Thoracic aorta (tissue), 2 donors: ENCODE data around the gene WNT4. TPM values are rescaled to one million over a fixed set of nuclear protein-coding genes. Genes with fewer than 3 reads are reported as not detected.

Experiments
- ATAC-seq: fragments of 150-250 bp; one replicate; pipeline ENCODE4 v1.8.0; 2017; ENCODE audit warnings: low read depth; ENCODE audit not compliant: insufficient number of reproducible peaks, low FRiP score
- DNase-seq: peaks from one replicate; pipeline ENCODE4 v3.0.0-alpha.2; 2020; ENCODE audit warnings: low spot score
- H3K27ac ChIP-seq, 2 donors: fragments of 200-600 bp; sonication (generic); 1 replicate in 1 of 2; 2 replicates in 1 of 2; pipeline ENCODE4 v1.5.1; 2016; ENCODE audit warnings: mild to moderate bottlenecking in 2 of 2, moderate library complexity in 2 of 2
- H3K27me3 ChIP-seq: fragments of 200-600 bp; sonication (generic); replicated peaks from 2 replicates; pipeline ENCODE4 v1.6.0; 2016; ENCODE audit warnings: mild to moderate bottlenecking; ENCODE audit not compliant: insufficient read depth
- H3K36me3 ChIP-seq: fragments of 200-600 bp; sonication (generic); one replicate; pipeline ENCODE4 v1.5.1; 2016
- H3K4me1 ChIP-seq, 2 donors: fragments of 200-600 bp; sonication (generic); 1 replicate in 1 of 2; 2 replicates in 1 of 2; pipeline versions ENCODE4 v1.5.1 to v1.6.0; 2016; ENCODE audit warnings: low read depth in 2 of 2, mild to moderate bottlenecking in 1 of 2; ENCODE audit not compliant: control insufficient read depth in 1 of 2
- H3K4me3 ChIP-seq: fragments of 200-600 bp; sonication (generic); 2 replicates; pipeline ENCODE4 v1.5.1; 2016; ENCODE audit warnings: mild to moderate bottlenecking
- H3K9me3 ChIP-seq: fragments of 200-600 bp; sonication (generic); 2 replicates; pipeline ENCODE4 v1.5.1; 2016
- total RNA-seq, 2 donors: library from RNA; depleted of rRNA; stranded (reverse); fragments of >200 nt; gene quantifications; one replicate each; pipeline versions ENCODE4 v1.1.0 to v1.2.3, GENCODE V29; 2016
- TF ChIP-seq, protein P1 (sequence below): fragments of 200-600 bp; sonication (generic); IDR thresholded peaks from one replicate; pipeline ENCODE4 v1.5.1; 2019; ENCODE audit warnings: antibody characterized with exemption

WNT4 gene
- total RNA-seq, 2 donors from 2014 or later = not detected

DNA sequence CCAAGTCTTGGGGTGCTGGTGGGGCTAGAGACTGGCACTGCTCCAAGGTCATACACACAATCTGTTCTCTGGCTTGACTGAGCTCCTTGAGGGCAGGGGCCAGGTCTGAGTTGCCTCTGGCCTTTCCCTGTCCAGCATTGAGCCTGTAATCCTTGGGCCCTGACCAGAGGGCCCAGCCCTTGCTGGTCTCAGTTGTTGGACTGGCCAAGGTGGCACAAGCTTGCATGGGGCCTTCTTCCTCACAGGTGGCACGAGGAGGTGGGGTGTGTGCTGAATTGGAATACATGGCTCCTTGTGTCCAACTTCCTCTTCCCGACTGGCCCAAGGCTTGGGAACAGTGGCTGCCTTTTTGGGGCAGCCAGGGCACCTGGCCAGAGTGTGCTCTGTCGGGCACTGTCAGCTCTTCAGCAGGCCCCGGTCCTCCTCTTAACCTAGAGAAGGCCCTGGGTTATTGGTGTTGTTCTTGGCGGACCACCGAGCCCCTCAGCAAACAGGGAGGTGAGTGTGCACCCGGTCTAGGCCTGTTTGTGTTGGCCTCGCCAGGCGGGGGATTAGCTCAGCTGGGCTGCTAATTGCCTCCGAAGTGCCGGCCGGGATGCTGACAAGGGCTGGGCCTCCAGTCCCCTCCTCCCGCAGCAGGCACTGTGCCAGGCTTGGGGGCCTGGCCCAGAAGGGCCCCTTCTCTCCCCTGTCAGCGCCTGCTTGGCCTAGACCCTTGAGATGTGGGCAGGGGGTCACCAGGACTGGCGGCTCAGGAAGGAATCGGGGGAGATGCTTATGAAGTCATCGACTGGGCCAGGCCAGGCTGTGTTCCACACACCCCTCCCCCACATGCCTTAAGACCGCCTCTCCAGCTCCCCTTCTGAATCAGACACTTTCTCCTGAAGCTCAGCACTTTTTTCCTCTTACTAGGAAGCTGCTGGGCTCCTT is 28.5 kb downstream of the WNT4 start:
- TF ChIP-seq, protein P1, sequence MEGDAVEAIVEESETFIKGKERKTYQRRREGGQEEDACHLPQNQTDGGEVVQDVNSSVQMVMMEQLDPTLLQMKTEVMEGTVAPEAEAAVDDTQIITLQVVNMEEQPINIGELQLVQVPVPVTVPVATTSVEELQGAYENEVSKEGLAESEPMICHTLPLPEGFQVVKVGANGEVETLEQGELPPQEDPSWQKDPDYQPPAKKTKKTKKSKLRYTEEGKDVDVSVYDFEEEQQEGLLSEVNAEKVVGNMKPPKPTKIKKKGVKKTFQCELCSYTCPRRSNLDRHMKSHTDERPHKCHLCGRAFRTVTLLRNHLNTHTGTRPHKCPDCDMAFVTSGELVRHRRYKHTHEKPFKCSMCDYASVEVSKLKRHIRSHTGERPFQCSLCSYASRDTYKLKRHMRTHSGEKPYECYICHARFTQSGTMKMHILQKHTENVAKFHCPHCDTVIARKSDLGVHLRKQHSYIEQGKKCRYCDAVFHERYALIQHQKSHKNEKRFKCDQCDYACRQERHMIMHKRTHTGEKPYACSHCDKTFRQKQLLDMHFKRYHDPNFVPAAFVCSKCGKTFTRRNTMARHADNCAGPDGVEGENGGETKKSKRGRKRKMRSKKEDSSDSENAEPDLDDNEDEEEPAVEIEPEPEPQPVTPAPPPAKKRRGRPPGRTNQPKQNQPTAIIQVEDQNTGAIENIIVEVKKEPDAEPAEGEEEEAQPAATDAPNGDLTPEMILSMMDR = no peak
- Histone ChIP-seq H3K4me3 (no peak overlapping the region), H3K4me1 (peaks cover 4 to 28% of the 10 kb centered on the region in 2 donors), H3K36me3 (peaks cover 13% of the 10 kb centered on the region), H3K9me3 (no peaks in the 10 kb centered on the region), H3K27ac (peak overlapping the region in 1 of 2 donors; percentile 36), H3K27me3 (no peaks in the 10 kb centered on the region)
- no peak for DNase-seq
- no peak for ATAC-seq

DNA sequence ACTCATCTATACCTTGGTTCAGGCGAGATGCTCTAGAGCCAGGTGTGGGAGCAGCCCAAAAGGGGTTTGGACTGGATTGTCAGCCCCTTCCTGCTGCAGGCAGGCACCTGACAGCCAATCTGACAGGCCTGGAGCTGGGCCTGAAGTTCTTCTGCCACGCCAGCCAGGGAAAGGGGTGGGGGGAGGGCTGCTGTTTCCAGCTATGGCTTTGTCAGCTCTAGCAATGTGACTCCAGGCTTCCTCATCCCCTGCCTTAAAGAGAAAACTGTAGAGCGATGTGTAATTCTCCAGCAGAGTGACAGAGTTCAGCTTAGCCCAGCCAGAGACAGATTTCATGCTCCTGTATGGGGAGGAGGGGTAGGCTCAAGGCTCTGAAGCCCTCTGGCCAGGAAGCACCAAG is 30.3 kb downstream of the WNT4 start:
- Histone ChIP-seq H3K9me3 (no peaks in the 10 kb centered on the region), H3K4me3 (no peak overlapping the region), H3K4me1 (peaks cover 4 to 34% of the 10 kb centered on the region in 2 donors), H3K27me3 (no peaks in the 10 kb centered on the region), H3K27ac (no peak overlapping the region), H3K36me3 (peaks cover 4% of the 10 kb centered on the region)
- DNase-seq (no peak), ATAC-seq (no peak)
- TF ChIP-seq, protein P1 = no peak

- no peaks in the 10 kb centered on the region for H3K27me3 ChIP-seq
- ATAC-seq (no peak), DNase-seq (no peak)
- H3K9me3 ChIP-seq = no peaks in the 10 kb centered on the region
- H3K4me3 ChIP-seq = no peak overlapping the region
- peaks cover 4 to 34% of the 10 kb centered on the region in 2 donors for H3K4me1 ChIP-seq
- peaks cover 4% of the 10 kb centered on the region for H3K36me3 ChIP-seq
- TF ChIP-seq, protein P1 = no peak
- H3K27ac ChIP-seq = no peak overlapping the region
Observed at GRCh38 chr1:22111620-22112019, 31.3 kb downstream of the WNT4 start.

DNA sequence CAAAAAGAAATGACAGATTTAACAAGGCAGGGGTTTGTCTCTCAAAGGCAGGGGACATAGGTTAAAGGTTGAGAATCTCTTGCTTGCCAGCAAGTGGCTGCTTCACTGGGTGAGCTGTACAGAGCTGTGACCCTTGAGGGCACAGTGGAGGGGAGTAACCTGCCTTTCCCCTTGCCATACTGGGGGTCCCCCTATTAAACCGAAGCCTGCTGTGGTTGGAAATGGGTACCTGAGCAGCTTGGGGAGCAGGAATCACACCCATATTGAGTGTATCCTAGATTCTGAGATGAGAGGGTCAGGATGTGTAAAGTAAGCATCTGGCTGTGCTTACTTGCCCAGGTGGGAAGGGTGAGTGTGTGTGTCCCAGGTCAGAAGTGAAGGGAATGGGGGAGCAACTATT is 31.8 kb downstream of the WNT4 start:
- Histone ChIP-seq H3K27me3 (no peaks in the 10 kb centered on the region), H3K36me3 (peaks cover 4% of the 10 kb centered on the region), H3K9me3 (no peaks in the 10 kb centered on the region), H3K4me3 (no peak overlapping the region), H3K27ac (no peak overlapping the region), H3K4me1 (peaks cover 4 to 34% of the 10 kb centered on the region in 2 donors)
- no peak for ATAC-seq
- TF ChIP-seq, protein P1 = no peak
- DNase-seq = no peak

DNA sequence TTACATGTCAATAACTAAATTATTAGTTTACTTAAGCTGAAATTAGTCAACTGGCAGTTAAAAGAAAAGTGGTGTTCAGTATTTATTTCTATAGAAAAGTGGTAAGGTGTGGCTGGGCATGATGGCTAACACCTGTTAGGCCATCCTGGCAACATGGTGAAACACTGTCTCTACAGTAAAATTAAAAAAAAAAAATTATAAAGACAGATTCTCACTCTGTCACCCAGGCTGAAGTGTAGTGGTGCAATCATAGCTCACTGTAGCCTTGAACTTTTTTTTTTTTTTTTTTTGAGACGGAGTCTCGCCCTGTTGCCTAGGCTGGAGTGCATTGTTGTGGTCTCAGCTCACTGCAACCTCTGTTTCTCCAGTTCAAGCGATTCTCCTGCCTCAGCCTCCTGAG is 32.9 kb downstream of the WNT4 start:
- Histone ChIP-seq H3K27ac (no peak overlapping the region), H3K4me3 (no peak overlapping the region), H3K9me3 (no peaks in the 10 kb centered on the region), H3K36me3 (peaks cover 4% of the 10 kb centered on the region), H3K27me3 (no peaks in the 10 kb centered on the region), H3K4me1 (peaks cover 4 to 29% of the 10 kb centered on the region in 2 donors)
- TF ChIP-seq, protein P1 = no peak
- DNase-seq (no peak), ATAC-seq (no peak)
